HTR-8/SVneo (cell line): ENCODE results near the gene SLC5A12.

Experiments
- DNase-seq: peaks from one replicate; pipeline ENCODE4 v3.0.0; 2011; ENCODE audit warnings: low spot score, mixed read lengths; ENCODE audit not compliant: insufficient read length
- FAIRE-seq: peaks from 2 replicates; lab custom pipeline; 2011; peaks lifted over from hg19 to GRCh38; lab: Jason Lieb, UNC

Gene SLC5A12

GRCh38 chr11:26721948-26722475 is at the start of gene SLC5A12:
SLC5A12 (minus strand) TSS chr11:26722060; CDS start chr11:26721714, 346 bp downstream.
- DNase-seq (no peak), FAIRE-seq (no peak)

GRCh38 chr11:26769027-26769426 is 47.2 kb upstream of the SLC5A12 start:
- FAIRE-seq (no peak), DNase-seq (no peak)

GRCh38 chr11:26767060-26767459 is 45.2 kb upstream of the SLC5A12 start:
- FAIRE-seq (no peak), DNase-seq (no peak)

GRCh38 chr11:26765323-26765722 is 43.5 kb upstream of the SLC5A12 start:
- DNase-seq = no peak
- no peak for FAIRE-seq

- FAIRE-seq (no peak), DNase-seq (no peak)
Observed at GRCh38 chr11:26764825-26765224, 43.0 kb upstream of the SLC5A12 start.

- DNase-seq = no peak
- FAIRE-seq = no peak
Observed at GRCh38 chr11:26764315-26764714, 42.5 kb upstream of the SLC5A12 start.

GRCh38 chr11:26762089-26762488 is 40.2 kb upstream of the SLC5A12 start:
- no peak for FAIRE-seq

GRCh38 chr11:26761361-26761809 is 39.5 kb upstream of the SLC5A12 start:
- DNase-seq (no peak), FAIRE-seq (no peak)

More at GRCh38 chr11:26762089-26762488, 40.2 kb upstream of the SLC5A12 start:
- no peak for DNase-seq

- DNase-seq (no peak), FAIRE-seq (no peak)
Observed at GRCh38 chr11:26757995-26758394, 36.1 kb upstream of the SLC5A12 start.

- no peak for FAIRE-seq
- no peak for DNase-seq
Observed at GRCh38 chr11:26755762-26756161, 33.9 kb upstream of the SLC5A12 start.

- FAIRE-seq = no peak
- DNase-seq = peak; percentile 6
Observed at GRCh38 chr11:26753723-26754504, 32.1 kb upstream of the SLC5A12 start.

GRCh38 chr11:26749927-26750326 is 28.1 kb upstream of the SLC5A12 start:
- DNase-seq (no peak), FAIRE-seq (no peak)

- DNase-seq (no peak), FAIRE-seq (no peak)
Observed at GRCh38 chr11:26743622-26744021, 21.8 kb upstream of the SLC5A12 start.

- DNase-seq (no peak), FAIRE-seq (no peak)
Observed at GRCh38 chr11:26742966-26743365, 21.1 kb upstream of the SLC5A12 start.

- no peak for FAIRE-seq
- no peak for DNase-seq
Observed at GRCh38 chr11:26741036-26741435, 19.2 kb upstream of the SLC5A12 start.

GRCh38 chr11:26739366-26740073 is 17.7 kb upstream of the SLC5A12 start:
- FAIRE-seq = no peak
- no peak for DNase-seq

GRCh38 chr11:26734691-26735090 is 12.8 kb upstream of the SLC5A12 start:
- FAIRE-seq (no peak), DNase-seq (no peak)

GRCh38 chr11:26731084-26731456 is 9.2 kb upstream of the SLC5A12 start:
- no peak for FAIRE-seq

GRCh38 chr11:26730414-26731083 is 8.7 kb upstream of the SLC5A12 start:
- DNase-seq (no peak), FAIRE-seq (no peak)

More at GRCh38 chr11:26731084-26731456, 9.2 kb upstream of the SLC5A12 start:
- DNase-seq = no peak

GRCh38 chr11:26729284-26729683 is 7.4 kb upstream of the SLC5A12 start:
- DNase-seq (no peak), FAIRE-seq (no peak)

GRCh38 chr11:26726960-26727359 is 5.1 kb upstream of the SLC5A12 start:
- FAIRE-seq = no peak
- DNase-seq = no peak
